ENCODE data around the gene GALNT17. TPM values are rescaled to one million over a fixed set of nuclear protein-coding genes. Genes with fewer than 3 reads are reported as not detected.
"Not testable (repeated sequence)": the region's sequence is repeated elsewhere in the genome, so short reads cannot be mapped to it uniquely, and the experiment has no call there.

Gene GALNT17
- total RNA-seq, 1 experiment from 2014 or later = not detected

- no peak for DNase-seq (ENCODE audit: low read depth)
- in situ Hi-C loops (cut with HindIII; ENCODE audit: low pct_unique_long_range_greater_than_20kb, low sequenced_read_pairs) = no loop called here
Measured at GRCh38 chr7:71148098-71148497, 16.2 kb downstream of the GALNT17 start.

DNA sequence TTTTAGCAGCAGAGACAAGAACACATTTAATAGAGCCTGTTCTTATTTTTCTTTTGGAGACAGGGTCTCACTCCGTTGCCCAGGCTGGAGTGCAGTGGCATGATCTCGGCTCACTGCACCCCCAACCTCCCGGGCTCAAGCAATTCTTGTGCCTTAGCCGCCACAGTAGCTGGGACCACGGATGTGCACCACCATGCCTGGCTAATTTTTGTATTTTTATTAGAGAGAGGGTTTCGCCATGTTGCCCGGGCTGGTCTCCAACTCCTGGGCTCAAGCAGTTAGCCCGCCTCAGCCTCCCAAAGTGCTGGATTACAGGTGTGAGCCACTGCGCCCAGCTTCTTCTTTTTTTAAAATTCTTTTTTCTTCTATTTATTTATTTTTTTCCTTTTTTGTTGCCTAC, 23.3 kb downstream of the GALNT17 start:
- no peak for DNase-seq (ENCODE audit: low read depth)
- in situ Hi-C loops (cut with HindIII; ENCODE audit: low pct_unique_long_range_greater_than_20kb, low sequenced_read_pairs) = no loop called here

DNA sequence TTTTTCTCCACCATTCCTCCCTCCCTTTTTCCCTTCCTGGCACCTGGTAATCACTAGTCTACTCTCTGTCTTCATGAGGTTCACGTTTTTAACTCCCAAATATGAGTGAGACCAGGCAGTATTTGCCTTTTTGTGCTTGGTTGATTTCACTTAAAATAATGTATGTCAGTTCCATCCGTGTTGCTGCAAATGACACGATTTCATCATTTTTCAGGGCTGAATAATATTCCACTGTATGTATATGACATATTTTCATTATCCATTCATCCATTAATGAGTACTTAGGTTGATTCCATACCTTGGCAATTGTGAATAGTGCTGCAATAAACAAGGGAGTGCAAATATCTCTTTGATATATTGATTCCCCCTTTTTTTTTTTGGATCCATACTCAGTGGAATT, 25.8 kb downstream of the GALNT17 start:
- in situ Hi-C loops (cut with HindIII; ENCODE audit: low pct_unique_long_range_greater_than_20kb, low sequenced_read_pairs) = no loop called here
- DNase-seq (ENCODE audit: low read depth) = no peak

DNA sequence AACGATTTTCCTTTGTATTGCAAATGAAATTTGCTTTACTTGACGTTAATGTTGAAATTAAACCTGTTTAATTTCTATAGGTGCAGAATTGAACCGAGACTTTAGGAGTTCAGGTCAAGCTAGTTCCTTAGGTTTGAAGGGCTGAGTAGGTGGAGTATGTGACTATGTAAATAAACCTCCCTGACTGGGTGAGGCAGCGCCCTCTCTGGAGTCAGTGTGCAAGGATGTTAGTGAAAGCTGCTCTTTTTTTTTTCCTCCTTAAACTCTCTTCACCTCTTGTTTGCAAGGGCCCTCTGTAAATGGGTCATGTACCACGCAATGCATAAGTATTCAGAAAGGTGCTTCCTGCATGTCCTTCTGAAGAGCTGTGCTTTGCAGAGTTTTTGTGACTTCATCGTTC, 33.8 kb downstream of the GALNT17 start:
- in situ Hi-C loops (cut with HindIII; ENCODE audit: low pct_unique_long_range_greater_than_20kb, low sequenced_read_pairs) = no loop called here
- no peak for DNase-seq (ENCODE audit: low read depth)

GRCh38 chr7:71171476-71171875, 39.5 kb downstream of the GALNT17 start:
- in situ Hi-C loops (cut with HindIII; ENCODE audit: low pct_unique_long_range_greater_than_20kb, low sequenced_read_pairs) = no loop called here
- no peak for DNase-seq (ENCODE audit: low read depth)

DNA sequence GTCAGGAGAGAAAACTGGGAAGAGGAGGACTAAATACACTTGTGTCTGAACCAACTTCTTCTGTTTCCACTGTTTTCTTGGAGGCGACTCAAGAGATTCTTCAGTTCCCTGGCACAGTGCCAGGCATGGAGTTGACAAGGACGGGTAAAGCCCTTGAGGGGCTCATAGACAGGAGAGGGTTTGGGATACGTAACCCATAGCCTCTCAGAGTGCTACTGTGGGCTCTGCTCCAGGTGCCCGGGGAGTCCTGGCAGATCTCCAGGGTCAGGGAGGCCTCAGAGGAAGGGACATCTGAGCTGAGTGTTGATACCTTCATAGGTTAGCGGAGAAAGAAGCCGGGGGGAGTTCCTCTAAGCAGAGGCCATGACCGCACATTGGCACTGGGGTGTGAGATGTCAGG, 42.0 kb downstream of the GALNT17 start:
- in situ Hi-C loops (cut with HindIII; ENCODE audit: low pct_unique_long_range_greater_than_20kb, low sequenced_read_pairs) = no loop called here
- DNase-seq (ENCODE audit: low read depth) = no peak

GRCh38 chr7:71182438-71182935, 50.5 kb downstream of the GALNT17 start:
- in situ Hi-C loops (cut with HindIII; ENCODE audit: low pct_unique_long_range_greater_than_20kb, low sequenced_read_pairs) = no loop called here
- DNase-seq (ENCODE audit: low read depth) = no peak

DNA sequence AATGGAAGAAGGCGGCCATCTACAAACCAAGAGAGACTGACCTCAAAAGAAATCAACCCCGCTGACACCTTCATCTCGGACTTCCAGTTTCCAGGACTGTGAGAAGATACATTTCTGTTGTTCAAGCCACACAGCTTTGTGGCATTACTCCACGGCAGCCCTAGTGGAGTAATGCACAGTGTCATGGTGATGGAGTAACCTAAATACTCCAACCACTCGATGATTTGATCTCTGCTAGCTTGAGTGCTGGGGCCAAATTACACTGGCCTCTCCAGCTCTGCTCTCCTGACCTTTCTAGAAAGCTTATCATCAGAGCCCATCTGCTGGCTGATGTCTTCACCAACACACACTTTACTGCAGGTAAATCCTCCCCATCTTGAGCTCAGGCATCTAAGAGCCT, 52.2 kb downstream of the GALNT17 start:
- DNase-seq (ENCODE audit: low read depth) = no peak
- in situ Hi-C loops (cut with HindIII; ENCODE audit: low pct_unique_long_range_greater_than_20kb, low sequenced_read_pairs) = no loop called here

- in situ Hi-C loops (cut with HindIII; ENCODE audit: low pct_unique_long_range_greater_than_20kb, low sequenced_read_pairs) = no loop called here
- DNase-seq (ENCODE audit: low read depth) = no peak
Measured at GRCh38 chr7:71184609-71185008, 52.7 kb downstream of the GALNT17 start.

DNA sequence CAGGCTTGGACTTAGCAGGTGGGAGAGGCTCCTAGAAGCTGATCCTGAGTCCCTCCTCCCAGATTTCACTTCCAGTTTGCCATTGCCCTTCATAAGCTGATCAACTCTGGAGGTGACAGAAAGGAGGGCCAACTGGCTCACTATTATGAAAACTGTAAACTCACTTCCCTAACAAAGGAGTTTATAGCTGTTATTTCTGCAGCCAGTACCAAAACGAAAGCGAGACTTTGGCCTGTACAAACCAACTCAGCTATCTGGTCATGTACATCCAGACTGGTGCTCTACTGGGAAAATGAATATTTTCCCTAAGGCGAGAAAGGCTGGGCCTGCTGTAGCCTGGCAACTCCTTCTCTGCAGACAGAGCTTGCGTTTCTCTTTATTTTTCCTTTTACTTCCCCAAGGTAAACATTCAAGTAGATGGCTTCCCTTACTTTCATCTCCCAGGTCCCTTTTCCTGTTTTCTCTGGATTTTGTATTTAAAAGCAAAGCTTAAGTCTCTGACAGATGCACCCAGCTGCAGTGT, 54.7 kb downstream of the GALNT17 start:
- DNase-seq (ENCODE audit: low read depth) = no peak
- in situ Hi-C loops (cut with HindIII; ENCODE audit: low pct_unique_long_range_greater_than_20kb, low sequenced_read_pairs) = no loop called here

DNA sequence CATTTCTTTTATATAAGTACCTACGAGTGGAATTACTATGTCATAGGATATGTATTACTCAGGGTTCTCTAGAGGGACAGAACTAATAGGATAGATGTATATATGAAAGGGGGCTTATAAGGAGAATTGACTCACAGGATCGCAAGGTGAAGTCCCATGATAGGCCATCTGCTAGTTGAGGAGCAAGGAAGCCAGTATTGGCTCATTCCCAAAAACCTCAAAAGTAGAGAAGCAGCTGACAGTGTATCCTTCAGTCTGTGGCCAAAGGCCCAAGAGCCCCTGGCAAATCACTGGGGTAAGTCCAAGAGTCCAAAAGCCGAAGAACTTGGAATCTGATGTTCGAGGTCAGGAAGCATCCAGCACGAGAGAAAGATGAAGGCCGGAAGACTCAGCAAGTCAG, 59.8 kb downstream of the GALNT17 start:
- in situ Hi-C loops (cut with HindIII; ENCODE audit: low pct_unique_long_range_greater_than_20kb, low sequenced_read_pairs) = no loop called here
- DNase-seq (ENCODE audit: low read depth) = no peak

DNA sequence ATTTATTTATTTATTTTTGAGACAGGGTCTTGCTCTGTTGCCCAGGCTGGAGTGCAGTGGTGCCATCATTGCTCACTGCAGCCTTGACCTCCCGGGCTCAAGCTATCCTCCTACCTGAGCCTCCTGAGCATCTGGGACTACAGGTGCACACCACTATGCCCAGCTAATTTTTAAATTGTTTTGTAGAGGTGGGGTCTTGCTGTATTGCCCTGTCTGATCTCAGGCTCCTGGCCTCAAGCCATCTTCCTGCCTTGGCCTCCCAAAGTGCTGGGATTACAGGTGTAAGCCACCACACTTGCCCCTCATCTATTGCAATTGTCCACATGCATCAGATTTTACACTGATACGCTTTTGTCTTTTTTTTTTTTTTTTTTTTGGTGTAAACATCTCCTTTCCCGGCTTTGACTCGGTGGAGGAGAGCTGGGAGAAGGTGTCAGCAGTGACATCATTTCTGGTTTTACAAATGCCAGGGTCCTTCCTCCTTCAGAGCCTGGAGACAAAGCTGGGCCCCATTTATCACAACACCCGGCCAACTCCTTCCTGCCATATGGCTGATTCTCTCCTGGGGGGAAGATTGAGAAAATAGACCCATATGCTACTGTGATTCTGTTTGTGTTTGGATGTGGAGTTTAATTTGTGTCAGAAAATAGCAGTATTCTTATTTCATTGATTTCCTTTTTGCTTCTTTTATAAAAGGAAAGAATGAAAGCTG, 61.3 kb downstream of the GALNT17 start:
- in situ Hi-C loops (cut with HindIII; ENCODE audit: low pct_unique_long_range_greater_than_20kb, low sequenced_read_pairs) = no loop called here
- no peak for DNase-seq (ENCODE audit: low read depth)

DNA sequence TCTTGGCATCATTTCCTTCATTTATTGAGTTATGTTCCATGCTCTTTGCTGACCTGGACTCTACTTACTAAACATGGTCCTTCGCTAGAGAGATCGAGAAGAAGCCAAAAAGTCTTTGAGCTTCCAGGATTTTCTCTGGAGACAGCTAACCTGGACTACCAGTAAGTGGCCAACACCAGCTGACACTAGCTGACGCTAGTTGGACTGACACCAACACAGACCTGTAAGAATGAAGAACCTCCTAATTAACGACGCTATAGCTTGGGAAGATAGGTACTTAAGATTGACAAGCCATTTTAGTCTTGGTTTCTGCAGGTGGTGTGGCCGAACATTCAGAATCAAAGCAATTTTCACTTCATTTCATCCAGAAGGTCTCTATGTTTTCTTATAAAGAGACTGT, 66.4 kb downstream of the GALNT17 start:
- no peak for DNase-seq (ENCODE audit: low read depth)
- in situ Hi-C loops (cut with HindIII; ENCODE audit: low pct_unique_long_range_greater_than_20kb, low sequenced_read_pairs) = no loop called here

GRCh38 chr7:71198887-71199286, 66.9 kb downstream of the GALNT17 start:
- in situ Hi-C loops (cut with HindIII; ENCODE audit: low pct_unique_long_range_greater_than_20kb, low sequenced_read_pairs) = no loop called here
- DNase-seq (ENCODE audit: low read depth) = no peak

- in situ Hi-C loops (cut with HindIII; ENCODE audit: low pct_unique_long_range_greater_than_20kb, low sequenced_read_pairs) = no loop called here
- DNase-seq (ENCODE audit: low read depth) = no peak
Measured at GRCh38 chr7:71206184-71206583, 74.2 kb downstream of the GALNT17 start.

DNA sequence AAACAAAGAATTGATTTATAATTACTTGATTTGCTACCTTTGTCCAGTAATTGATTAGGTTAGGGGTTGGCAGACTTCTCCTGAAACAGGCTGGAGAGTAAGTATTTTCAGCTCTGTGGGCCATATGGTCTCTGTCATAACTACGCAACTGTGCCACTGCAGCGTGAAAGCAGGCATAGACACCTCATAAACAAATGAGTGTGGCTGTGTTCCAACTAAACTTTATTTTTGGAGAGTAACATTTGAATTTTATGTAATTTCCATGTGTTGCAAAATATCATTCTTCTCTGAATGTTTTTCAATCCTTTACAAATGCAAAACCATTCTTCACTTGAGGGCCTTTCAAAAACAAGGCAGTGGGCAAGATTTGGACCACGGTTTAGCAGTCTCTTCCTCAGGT, 76.9 kb downstream of the GALNT17 start:
- DNase-seq (ENCODE audit: low read depth) = no peak
- in situ Hi-C loops (cut with HindIII; ENCODE audit: low pct_unique_long_range_greater_than_20kb, low sequenced_read_pairs) = no loop called here

DNA sequence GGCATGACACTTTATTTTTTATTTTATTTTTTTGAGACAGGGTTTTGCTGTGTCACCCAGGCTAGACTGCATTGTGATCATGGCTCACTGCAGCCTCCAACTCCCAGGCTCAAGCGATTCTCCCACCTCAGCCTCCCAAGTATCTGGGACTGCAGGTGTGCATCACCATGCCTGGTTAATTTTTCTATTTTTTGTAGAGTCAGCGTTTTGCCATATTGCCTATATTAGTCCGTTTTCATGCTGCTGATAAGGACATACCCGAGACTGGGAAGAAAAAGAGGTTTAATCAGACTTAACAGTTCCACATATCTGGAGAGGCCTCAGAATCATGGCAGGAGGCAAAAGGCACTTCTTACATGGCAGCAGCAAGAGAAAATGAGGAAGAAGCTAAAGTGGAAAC, 77.5 kb downstream of the GALNT17 start:
- not testable (repeated sequence) for DNase-seq (ENCODE audit: low read depth)

GRCh38 chr7:71210220-71210619, 78.3 kb downstream of the GALNT17 start:
- in situ Hi-C loops (cut with HindIII; ENCODE audit: low pct_unique_long_range_greater_than_20kb, low sequenced_read_pairs) = no loop called here
- DNase-seq (ENCODE audit: low read depth) = no peak

More for the DNA sequence above, 77.5 kb downstream of the GALNT17 start:
- in situ Hi-C loops (cut with HindIII; ENCODE audit: low pct_unique_long_range_greater_than_20kb, low sequenced_read_pairs) = not testable (repeated sequence)

DNA sequence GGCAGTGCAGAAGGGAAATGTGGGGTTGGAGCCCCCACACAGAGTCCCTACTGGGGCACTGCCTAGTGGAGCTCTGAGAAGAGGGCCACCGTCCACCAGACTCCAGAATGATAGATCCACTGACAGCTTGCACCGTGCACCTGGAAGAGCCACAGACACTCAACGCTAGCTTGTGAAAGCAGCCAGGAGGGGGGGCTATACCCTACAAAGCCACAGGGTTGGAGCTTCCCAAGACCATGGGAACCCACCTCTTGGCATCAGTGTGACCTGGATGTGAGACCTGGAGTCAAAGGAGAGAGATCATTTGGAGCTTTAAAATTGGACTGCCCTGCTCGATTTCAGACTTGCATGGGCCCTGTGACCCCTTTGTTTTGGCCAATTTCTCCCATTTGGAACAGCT, 80.5 kb downstream of the GALNT17 start:
- in situ Hi-C loops (cut with HindIII; ENCODE audit: low pct_unique_long_range_greater_than_20kb, low sequenced_read_pairs); DNase-seq (ENCODE audit: low read depth): not testable (repeated sequence)

DNA sequence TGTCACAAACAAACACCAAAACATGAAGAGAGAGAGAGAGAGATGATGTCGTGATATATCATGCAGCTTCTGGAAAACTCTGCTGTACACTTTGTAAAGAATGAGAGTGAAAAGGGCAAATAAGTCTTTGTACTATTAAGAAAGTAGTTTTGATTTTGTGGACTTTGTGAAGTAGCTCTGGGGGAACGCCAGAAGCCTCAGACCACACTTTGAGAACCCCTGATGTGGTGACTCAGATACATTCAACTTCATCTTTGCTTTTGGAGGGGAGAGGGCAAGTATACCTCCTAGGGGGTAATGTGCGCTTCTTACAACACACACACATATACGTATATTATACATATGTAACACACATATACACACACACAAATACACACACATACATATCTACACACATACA, 84.3 kb downstream of the GALNT17 start:
- no peak for DNase-seq (ENCODE audit: low read depth)
- in situ Hi-C loops (cut with HindIII; ENCODE audit: low pct_unique_long_range_greater_than_20kb, low sequenced_read_pairs) = no loop called here
